Measurements from ENCODE around the gene WIPF2.
A peak's percentile ranks its signal among the peaks of the same experiment; 100 is the strongest.

WIPF2 gene

DNA sequence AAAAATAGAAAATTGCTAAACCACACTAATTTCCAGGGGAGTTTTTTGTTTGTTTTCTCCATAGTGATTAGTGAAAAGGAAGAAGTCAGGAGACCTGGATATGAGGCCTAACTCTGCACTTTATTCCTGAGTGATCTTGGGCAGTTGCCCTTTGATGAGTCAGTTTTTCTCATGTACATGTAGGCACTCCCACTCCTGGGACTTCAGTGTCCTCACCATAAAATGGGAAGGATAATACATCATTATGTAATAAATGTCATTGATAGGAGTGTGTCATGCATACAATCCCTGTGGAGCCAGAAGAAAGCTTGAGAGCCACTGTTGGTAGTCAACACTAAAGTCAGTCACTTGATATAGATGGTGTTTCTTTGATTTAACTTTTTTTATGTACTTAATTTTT is 32.5 kb downstream of the WIPF2 start:
- H3K4me3 ChIP-seq (ENCODE audit: low read depth, low read length): no peak overlapping the region
- ChIA-PET CTCF (interaction anchor here (0.6 to 1.4 kb wide), 4 partner anchors 8 to 1562 kb away, joined by 3 to 5 read pairs (median 3); no protein-coding TSS in a partner anchor), POLR2A (no interaction called here)
- H3K36me3 ChIP-seq (ENCODE audit: control insufficient read depth in 2 of 2, insufficient read depth in 1 of 2, low read length in 2 of 2): peaks cover 5 to 7% of the 10 kb centered on the region in 2 experiments
- no peak overlapping the region for H3K27ac ChIP-seq (ENCODE audit: extremely low read depth, low read depth, low read length)
- peaks cover 13% of the 10 kb centered on the region for H3K4me1 ChIP-seq (ENCODE audit: control insufficient read depth, insufficient read depth, low read length)
- H3K9me3 ChIP-seq (ENCODE audit: control insufficient read depth, insufficient read depth, low read depth, low read length): no peaks in the 10 kb centered on the region
- TF ChIP-seq, protein P1, sequence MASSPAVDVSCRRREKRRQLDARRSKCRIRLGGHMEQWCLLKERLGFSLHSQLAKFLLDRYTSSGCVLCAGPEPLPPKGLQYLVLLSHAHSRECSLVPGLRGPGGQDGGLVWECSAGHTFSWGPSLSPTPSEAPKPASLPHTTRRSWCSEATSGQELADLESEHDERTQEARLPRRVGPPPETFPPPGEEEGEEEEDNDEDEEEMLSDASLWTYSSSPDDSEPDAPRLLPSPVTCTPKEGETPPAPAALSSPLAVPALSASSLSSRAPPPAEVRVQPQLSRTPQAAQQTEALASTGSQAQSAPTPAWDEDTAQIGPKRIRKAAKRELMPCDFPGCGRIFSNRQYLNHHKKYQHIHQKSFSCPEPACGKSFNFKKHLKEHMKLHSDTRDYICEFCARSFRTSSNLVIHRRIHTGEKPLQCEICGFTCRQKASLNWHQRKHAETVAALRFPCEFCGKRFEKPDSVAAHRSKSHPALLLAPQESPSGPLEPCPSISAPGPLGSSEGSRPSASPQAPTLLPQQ (tag by site-specific recombination; IDR thresholded peaks at IDR 0.05): 0 out of 2 replicates have a peak, but pooled peaks have one; percentile 31
- TF ChIP-seq ZNF473 (tag by site-specific recombination; IDR thresholded peaks at IDR 0.05): no peak
- TF ChIP-seq ZNF670 (tag by site-specific recombination; IDR thresholded peaks at IDR 0.05; ENCODE audit: low read depth): no peak
- TF ChIP-seq ZNF433 (tag by site-specific recombination; IDR thresholded peaks at IDR 0.05; ENCODE audit: low read depth): no peak
- TF ChIP-seq ZNF747 (tag by site-specific recombination; IDR thresholded peaks at IDR 0.05): no peak
- no peak for TF ChIP-seq ZNF791 (tag by site-specific recombination; IDR thresholded peaks at IDR 0.05)
- TF ChIP-seq ZNF132 (tag by site-specific recombination; IDR thresholded peaks at IDR 0.05; ENCODE audit: borderline replicate concordance): no peak
- TF ChIP-seq ZNF214 (tag by site-specific recombination; IDR thresholded peaks at IDR 0.05; ENCODE audit: borderline replicate concordance): no peak
- TF ChIP-seq ZNF112 (tag by site-specific recombination; IDR thresholded peaks at IDR 0.05): no peak
- no peak for TF ChIP-seq ZNF274 (IDR thresholded peaks at IDR 0.05; ENCODE audit: low read length)
- TF ChIP-seq ZNF274 (tag by site-specific recombination; IDR thresholded peaks at IDR 0.05; ENCODE audit: borderline replicate concordance): no peak
- TF ChIP-seq ZNF354C (tag by site-specific recombination; IDR thresholded peaks at IDR 0.05; ENCODE audit: borderline replicate concordance, low read depth): no peak
- no peak for TF ChIP-seq ZNF341 (tag by site-specific recombination; IDR thresholded peaks at IDR 0.05; ENCODE audit: low read depth)
- no peak for TF ChIP-seq ZNF302 (tag by site-specific recombination; IDR thresholded peaks at IDR 0.05; ENCODE audit: low read depth)
- TF ChIP-seq, protein P2, sequence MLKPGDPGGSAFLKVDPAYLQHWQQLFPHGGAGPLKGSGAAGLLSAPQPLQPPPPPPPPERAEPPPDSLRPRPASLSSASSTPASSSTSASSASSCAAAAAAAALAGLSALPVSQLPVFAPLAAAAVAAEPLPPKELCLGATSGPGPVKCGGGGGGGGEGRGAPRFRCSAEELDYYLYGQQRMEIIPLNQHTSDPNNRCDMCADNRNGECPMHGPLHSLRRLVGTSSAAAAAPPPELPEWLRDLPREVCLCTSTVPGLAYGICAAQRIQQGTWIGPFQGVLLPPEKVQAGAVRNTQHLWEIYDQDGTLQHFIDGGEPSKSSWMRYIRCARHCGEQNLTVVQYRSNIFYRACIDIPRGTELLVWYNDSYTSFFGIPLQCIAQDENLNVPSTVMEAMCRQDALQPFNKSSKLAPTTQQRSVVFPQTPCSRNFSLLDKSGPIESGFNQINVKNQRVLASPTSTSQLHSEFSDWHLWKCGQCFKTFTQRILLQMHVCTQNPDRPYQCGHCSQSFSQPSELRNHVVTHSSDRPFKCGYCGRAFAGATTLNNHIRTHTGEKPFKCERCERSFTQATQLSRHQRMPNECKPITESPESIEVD (tag by site-specific recombination; IDR thresholded peaks at IDR 0.05): peak; percentile 93
- TF ChIP-seq, protein P3, sequence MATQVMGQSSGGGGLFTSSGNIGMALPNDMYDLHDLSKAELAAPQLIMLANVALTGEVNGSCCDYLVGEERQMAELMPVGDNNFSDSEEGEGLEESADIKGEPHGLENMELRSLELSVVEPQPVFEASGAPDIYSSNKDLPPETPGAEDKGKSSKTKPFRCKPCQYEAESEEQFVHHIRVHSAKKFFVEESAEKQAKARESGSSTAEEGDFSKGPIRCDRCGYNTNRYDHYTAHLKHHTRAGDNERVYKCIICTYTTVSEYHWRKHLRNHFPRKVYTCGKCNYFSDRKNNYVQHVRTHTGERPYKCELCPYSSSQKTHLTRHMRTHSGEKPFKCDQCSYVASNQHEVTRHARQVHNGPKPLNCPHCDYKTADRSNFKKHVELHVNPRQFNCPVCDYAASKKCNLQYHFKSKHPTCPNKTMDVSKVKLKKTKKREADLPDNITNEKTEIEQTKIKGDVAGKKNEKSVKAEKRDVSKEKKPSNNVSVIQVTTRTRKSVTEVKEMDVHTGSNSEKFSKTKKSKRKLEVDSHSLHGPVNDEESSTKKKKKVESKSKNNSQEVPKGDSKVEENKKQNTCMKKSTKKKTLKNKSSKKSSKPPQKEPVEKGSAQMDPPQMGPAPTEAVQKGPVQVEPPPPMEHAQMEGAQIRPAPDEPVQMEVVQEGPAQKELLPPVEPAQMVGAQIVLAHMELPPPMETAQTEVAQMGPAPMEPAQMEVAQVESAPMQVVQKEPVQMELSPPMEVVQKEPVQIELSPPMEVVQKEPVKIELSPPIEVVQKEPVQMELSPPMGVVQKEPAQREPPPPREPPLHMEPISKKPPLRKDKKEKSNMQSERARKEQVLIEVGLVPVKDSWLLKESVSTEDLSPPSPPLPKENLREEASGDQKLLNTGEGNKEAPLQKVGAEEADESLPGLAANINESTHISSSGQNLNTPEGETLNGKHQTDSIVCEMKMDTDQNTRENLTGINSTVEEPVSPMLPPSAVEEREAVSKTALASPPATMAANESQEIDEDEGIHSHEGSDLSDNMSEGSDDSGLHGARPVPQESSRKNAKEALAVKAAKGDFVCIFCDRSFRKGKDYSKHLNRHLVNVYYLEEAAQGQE (tag by site-specific recombination; IDR thresholded peaks at IDR 0.05): no peak
- TF ChIP-seq, protein P4, sequence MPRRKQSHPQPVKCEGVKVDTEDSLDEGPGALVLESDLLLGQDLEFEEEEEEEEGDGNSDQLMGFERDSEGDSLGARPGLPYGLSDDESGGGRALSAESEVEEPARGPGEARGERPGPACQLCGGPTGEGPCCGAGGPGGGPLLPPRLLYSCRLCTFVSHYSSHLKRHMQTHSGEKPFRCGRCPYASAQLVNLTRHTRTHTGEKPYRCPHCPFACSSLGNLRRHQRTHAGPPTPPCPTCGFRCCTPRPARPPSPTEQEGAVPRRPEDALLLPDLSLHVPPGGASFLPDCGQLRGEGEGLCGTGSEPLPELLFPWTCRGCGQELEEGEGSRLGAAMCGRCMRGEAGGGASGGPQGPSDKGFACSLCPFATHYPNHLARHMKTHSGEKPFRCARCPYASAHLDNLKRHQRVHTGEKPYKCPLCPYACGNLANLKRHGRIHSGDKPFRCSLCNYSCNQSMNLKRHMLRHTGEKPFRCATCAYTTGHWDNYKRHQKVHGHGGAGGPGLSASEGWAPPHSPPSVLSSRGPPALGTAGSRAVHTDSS (tag by site-specific recombination; IDR thresholded peaks at IDR 0.05): no peak
- TF ChIP-seq GLI2 (tag by site-specific recombination; IDR thresholded peaks at IDR 0.05; ENCODE audit: borderline replicate concordance, low read depth): peak; percentile 33; the same call in 1 of the 2 replicates
- TF ChIP-seq ZNF174 (tag by site-specific recombination; IDR thresholded peaks at IDR 0.05): no peak
- peak; percentile 71 for TF ChIP-seq ZNF600 (tag by site-specific recombination; IDR thresholded peaks at IDR 0.05)
- peak; percentile 95 for TF ChIP-seq SP7 (tag by site-specific recombination; IDR thresholded peaks at IDR 0.05)
- TF ChIP-seq ZXDB (tag by site-specific recombination; IDR thresholded peaks at IDR 0.05): no peak
- TF ChIP-seq ZNF624 (tag by site-specific recombination; IDR thresholded peaks at IDR 0.05): no peak
- TF ChIP-seq ZNF529 (tag by site-specific recombination; IDR thresholded peaks at IDR 0.05; ENCODE audit: insufficient replicate concordance): no peak
- no peak for TF ChIP-seq ZNF560 (tag by site-specific recombination; IDR thresholded peaks at IDR 0.05; ENCODE audit: borderline replicate concordance)
- 0 out of 2 replicates have a peak, but pooled peaks have one; percentile 24 for TF ChIP-seq SP3 (tag by site-specific recombination; IDR thresholded peaks at IDR 0.05)
- TF ChIP-seq, protein P5, sequence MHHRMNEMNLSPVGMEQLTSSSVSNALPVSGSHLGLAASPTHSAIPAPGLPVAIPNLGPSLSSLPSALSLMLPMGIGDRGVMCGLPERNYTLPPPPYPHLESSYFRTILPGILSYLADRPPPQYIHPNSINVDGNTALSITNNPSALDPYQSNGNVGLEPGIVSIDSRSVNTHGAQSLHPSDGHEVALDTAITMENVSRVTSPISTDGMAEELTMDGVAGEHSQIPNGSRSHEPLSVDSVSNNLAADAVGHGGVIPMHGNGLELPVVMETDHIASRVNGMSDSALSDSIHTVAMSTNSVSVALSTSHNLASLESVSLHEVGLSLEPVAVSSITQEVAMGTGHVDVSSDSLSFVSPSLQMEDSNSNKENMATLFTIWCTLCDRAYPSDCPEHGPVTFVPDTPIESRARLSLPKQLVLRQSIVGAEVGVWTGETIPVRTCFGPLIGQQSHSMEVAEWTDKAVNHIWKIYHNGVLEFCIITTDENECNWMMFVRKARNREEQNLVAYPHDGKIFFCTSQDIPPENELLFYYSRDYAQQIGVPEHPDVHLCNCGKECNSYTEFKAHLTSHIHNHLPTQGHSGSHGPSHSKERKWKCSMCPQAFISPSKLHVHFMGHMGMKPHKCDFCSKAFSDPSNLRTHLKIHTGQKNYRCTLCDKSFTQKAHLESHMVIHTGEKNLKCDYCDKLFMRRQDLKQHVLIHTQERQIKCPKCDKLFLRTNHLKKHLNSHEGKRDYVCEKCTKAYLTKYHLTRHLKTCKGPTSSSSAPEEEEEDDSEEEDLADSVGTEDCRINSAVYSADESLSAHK (tag by site-specific recombination; IDR thresholded peaks at IDR 0.05): peak; percentile 74
- TF ChIP-seq ZNF843 (tag by site-specific recombination; IDR thresholded peaks at IDR 0.05): peak; percentile 74
